PC-3 (cell line): Measurements from ENCODE around the gene ADGRG6. TPM values are rescaled to one million over a fixed set of nuclear protein-coding genes. Genes with fewer than 3 reads are reported as not detected.
A peak's percentile ranks its signal among the peaks of the same experiment; 100 is the strongest.

Source experiments
- ATAC-seq: fragments of 200-7000 bp; cut with Tn5 transposase; 2 replicates; pipeline ENCODE4 v1.9.1; 2020; ENCODE audit warnings: mild to moderate bottlenecking, moderate library complexity
- BruUV-seq: library from RNA; stranded (reverse); fragments of 400-500 nt; replicated peaks from 2 replicates; lab custom pipeline; 2021; lab: Mats Ljungman, UMichigan
- CTCF ChIA-PET: fragments of 300-600 bp; sonication (Branson Sonifier 250); formaldehyde crosslinking; loops from one replicate; lab custom pipeline; 2022; ENCODE audit warnings: antibody characterized with exemption; lab: Charles Lee
- POLR2A ChIA-PET: fragments of 300-600 bp; sonication (Branson Sonifier 250); formaldehyde crosslinking; loops from one replicate; lab custom pipeline; 2022; ENCODE audit warnings: antibody characterized with exemption; ENCODE audit not compliant: unreplicated experiment; lab: Charles Lee
- DNase-seq: peaks from one replicate; pipeline ENCODE4 v3.0.0-alpha.2; 2015
- H2AFZ ChIP-seq: fragments of 300-600 bp; sonication (generic); 2 replicates; pipeline ENCODE4 v1.6.0; 2016; ENCODE audit warnings: antibody characterized with exemption, low read length
- H3F3A ChIP-seq: fragments of 300-600 bp; sonication (generic); one replicate; pipeline ENCODE4 v1.6.0; 2017; ENCODE audit warnings: antibody characterized with exemption, low read length, control low read depth, mild to moderate bottlenecking; ENCODE audit not compliant: unreplicated experiment
- H3K27ac ChIP-seq: fragments of 300-600 bp; sonication (generic); 2 replicates; pipeline ENCODE4 v1.5.1; 2016; ENCODE audit warnings: mild to moderate bottlenecking, low read length
- H3K27me3 ChIP-seq: fragments of 300-600 bp; sonication (generic); 2 replicates; pipeline ENCODE4 v1.6.1; 2016; ENCODE audit warnings: low read length, mixed read lengths
- H3K36me3 ChIP-seq: fragments of 300-600 bp; sonication (generic); 2 replicates; pipeline ENCODE4 v1.6.1; 2016; ENCODE audit warnings: low read depth, mixed run types, low read length, mixed read lengths
- H3K4me1 ChIP-seq: fragments of 300-600 bp; sonication (generic); 2 replicates; pipeline ENCODE4 v1.5.1; 2016; ENCODE audit warnings: low read length; ENCODE audit not compliant: insufficient read depth
- H3K4me2 ChIP-seq: fragments of 300-600 bp; sonication (generic); 2 replicates; pipeline ENCODE4 v1.6.0; 2016; ENCODE audit warnings: low read length
- H3K4me3 ChIP-seq: fragments of 300-600 bp; sonication (generic); 2 replicates; pipeline ENCODE4 v1.5.1; 2016; ENCODE audit warnings: mild to moderate bottlenecking, low read length, mixed read lengths
- H3K79me2 ChIP-seq: fragments of 300-600 bp; sonication (generic); 2 replicates; pipeline ENCODE4 v1.6.1; 2017; ENCODE audit warnings: low read length, mixed read lengths
- H3K9ac ChIP-seq: fragments of 300-600 bp; sonication (generic); 2 replicates; pipeline ENCODE4 v1.6.0; 2016; ENCODE audit warnings: mild to moderate bottlenecking, low read length
- H3K9me2 ChIP-seq: fragments of 300-600 bp; sonication (generic); replicated peaks from 2 replicates; pipeline ENCODE4 v1.6.1; 2016; ENCODE audit warnings: mixed run types, low read length, mixed read lengths
- H3K9me3 ChIP-seq: fragments of 300-600 bp; sonication (generic); 2 replicates; pipeline ENCODE4 v1.6.1; 2016; ENCODE audit warnings: low read length, mixed read lengths
- H4K20me1 ChIP-seq: fragments of 300-600 bp; sonication (generic); 2 replicates; pipeline ENCODE4 v1.6.1; 2016; ENCODE audit warnings: low read length, mixed read lengths
- EZH2 ChIP-seq: fragments of 300-600 bp; sonication (generic); IDR thresholded peaks from one replicate; pipeline ENCODE4 v1.6.1; 2017; ENCODE audit warnings: antibody characterized with exemption, mild to moderate bottlenecking, low read length; ENCODE audit not compliant: unreplicated experiment
- EZH2phosphoT487 ChIP-seq: fragments of 300-600 bp; sonication (generic); IDR thresholded peaks from 2 replicates; pipeline ENCODE4 v1.6.1; 2018; ENCODE audit warnings: mild to moderate bottlenecking, antibody characterized with exemption, low read length, borderline replicate concordance
- intact Hi-C: fragments of 100-400 bp; cut with micrococcal nuclease; formaldehyde crosslinking; loops from 2 replicates; pipeline ENCODE4 v1.9.0; 2023
- total RNA-seq: library from RNA; depleted of rRNA; stranded (reverse); fragments of >200 nt; gene quantifications from 2 replicates; pipeline ENCODE4 v1.2.3, GENCODE V29; 2014
- TF ChIP-seq, protein P1 (sequence below): fragments of 300-600 bp; sonication (generic); conservative IDR thresholded peaks from 2 replicates; pipeline ENCODE4 v1.5.1; 2017; ENCODE audit warnings: antibody characterized with exemption, low read depth, mild to moderate bottlenecking, low read length

Gene ADGRG6
- total RNA-seq, 1 experiment from 2014 or later: 73.2 TPM

DNA sequence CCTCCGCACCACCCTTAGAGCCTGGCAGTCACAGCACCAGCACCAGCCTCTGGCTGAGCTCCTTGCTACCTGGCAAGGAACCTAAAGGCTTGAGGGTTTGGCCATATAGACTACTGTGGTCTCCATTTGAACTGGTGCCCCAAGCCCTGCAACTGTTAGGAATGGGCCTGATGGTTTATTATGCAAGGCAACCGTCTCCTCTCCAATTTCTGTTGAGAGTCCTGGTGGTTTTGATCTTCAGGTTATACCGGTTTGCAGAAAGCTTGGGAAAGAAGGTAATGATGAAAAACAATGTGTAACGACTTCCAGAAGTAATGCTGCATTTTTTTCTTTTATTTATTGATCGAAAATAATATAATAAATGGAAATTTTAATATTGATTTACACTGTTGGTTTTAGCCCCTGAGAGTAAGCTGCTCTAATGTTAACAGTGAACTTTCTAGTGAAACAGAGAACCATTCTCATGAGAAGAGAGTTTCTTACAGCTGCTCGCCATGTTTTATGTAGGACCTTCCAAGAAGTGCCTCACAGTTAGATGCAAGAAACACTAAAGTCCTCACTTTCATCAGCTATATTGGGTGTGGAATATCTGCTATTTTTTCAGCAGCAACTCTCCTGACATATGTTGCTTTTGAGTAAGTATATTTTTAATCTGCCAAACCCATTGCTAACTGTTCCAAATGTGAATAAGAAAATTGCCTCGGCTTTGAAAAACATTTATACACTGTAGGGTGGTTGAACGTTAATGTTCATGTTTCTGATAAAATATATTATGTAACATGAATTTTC, 112.8 kb downstream of the ADGRG6 start:
- Histone ChIP-seq H3K4me1 (peaks cover 34% of the 10 kb centered on the region), H3K36me3 (peaks cover 53% of the 10 kb centered on the region), H3K4me2 (peak overlapping the region; percentile 56; the same call in 1 of the 2 replicates), H3K79me2 (no peaks in the 10 kb centered on the region), H3K27ac (peak overlapping the region; percentile 67), H4K20me1 (no peaks in the 10 kb centered on the region), H3K4me3 (no peak overlapping the region), H3K27me3 (no peaks in the 10 kb centered on the region), H2AFZ (no peak overlapping the region), H3K9me3 (no peaks in the 10 kb centered on the region), H3K9ac (no peak overlapping the region), H3F3A (no peaks in the 10 kb centered on the region), H3K9me2 (no peaks in the 10 kb centered on the region)
- DNase-seq (peak; percentile 32), ATAC-seq (no peak)
- CTCF ChIA-PET: no interaction called here
- BruUV-seq: no TSS peak
- TF ChIP-seq EZH2: no peak
- no peak for TF ChIP-seq EZH2phosphoT487
- TF ChIP-seq, protein P1, sequence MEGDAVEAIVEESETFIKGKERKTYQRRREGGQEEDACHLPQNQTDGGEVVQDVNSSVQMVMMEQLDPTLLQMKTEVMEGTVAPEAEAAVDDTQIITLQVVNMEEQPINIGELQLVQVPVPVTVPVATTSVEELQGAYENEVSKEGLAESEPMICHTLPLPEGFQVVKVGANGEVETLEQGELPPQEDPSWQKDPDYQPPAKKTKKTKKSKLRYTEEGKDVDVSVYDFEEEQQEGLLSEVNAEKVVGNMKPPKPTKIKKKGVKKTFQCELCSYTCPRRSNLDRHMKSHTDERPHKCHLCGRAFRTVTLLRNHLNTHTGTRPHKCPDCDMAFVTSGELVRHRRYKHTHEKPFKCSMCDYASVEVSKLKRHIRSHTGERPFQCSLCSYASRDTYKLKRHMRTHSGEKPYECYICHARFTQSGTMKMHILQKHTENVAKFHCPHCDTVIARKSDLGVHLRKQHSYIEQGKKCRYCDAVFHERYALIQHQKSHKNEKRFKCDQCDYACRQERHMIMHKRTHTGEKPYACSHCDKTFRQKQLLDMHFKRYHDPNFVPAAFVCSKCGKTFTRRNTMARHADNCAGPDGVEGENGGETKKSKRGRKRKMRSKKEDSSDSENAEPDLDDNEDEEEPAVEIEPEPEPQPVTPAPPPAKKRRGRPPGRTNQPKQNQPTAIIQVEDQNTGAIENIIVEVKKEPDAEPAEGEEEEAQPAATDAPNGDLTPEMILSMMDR: no peak
- intact Hi-C loops: no loop called here
- POLR2A ChIA-PET: no interaction called here

GRCh38 chr6:142416179-142416578, 114.4 kb downstream of the ADGRG6 start:
- H3K4me1 ChIP-seq: peaks cover 44% of the 10 kb centered on the region
- no TSS peak for BruUV-seq
- no peak overlapping the region for H3K4me2 ChIP-seq
- no peaks in the 10 kb centered on the region for H3K9me2 ChIP-seq
- peak overlapping the region; percentile 30; the same call in 1 of the 2 replicates for H3K27ac ChIP-seq
- POLR2A ChIA-PET: no interaction called here
- no peaks in the 10 kb centered on the region for H3F3A ChIP-seq
- H2AFZ ChIP-seq: no peak overlapping the region
- no peaks in the 10 kb centered on the region for H4K20me1 ChIP-seq
- TF ChIP-seq, protein P1: no peak
- TF ChIP-seq EZH2phosphoT487 (no peak), EZH2 (no peak)
- intact Hi-C loops: no loop called here
- H3K79me2 ChIP-seq: no peaks in the 10 kb centered on the region
- no peaks in the 10 kb centered on the region for H3K9me3 ChIP-seq
- no peak overlapping the region for H3K9ac ChIP-seq
- H3K4me3 ChIP-seq: no peak overlapping the region
- no peaks in the 10 kb centered on the region for H3K27me3 ChIP-seq
- CTCF ChIA-PET: no interaction called here
- ATAC-seq: peak; percentile 48
- H3K36me3 ChIP-seq: peaks cover 52% of the 10 kb centered on the region
- DNase-seq: peak; percentile 41

DNA sequence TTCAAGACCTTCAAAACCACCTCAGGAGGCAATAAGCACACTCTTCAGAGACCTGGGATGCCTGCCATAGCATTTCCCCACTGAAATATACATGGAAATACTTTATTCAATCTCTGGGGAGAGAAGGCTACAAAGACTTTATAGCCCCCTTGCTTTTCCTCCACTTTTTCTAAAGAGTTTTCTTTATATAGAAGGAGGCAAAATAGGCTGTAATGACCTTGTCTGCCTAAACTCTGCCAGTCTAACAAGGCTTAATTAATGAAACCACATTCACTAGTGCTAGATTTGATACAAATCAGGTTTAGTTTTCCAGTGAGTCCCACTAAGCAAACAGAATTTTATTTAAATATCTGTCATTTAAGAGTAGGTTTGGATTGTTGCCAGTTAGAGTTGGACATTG, 114.9 kb downstream of the ADGRG6 start:
- CTCF ChIA-PET: no interaction called here
- H3K79me2 ChIP-seq: no peaks in the 10 kb centered on the region
- H3F3A ChIP-seq: no peaks in the 10 kb centered on the region
- TF ChIP-seq EZH2 (no peak), EZH2phosphoT487 (no peak)
- TF ChIP-seq, protein P1: no peak
- no peak overlapping the region for H3K9ac ChIP-seq
- POLR2A ChIA-PET: no interaction called here
- H4K20me1 ChIP-seq: no peaks in the 10 kb centered on the region
- H2AFZ ChIP-seq: no peak overlapping the region
- no peak overlapping the region for H3K4me2 ChIP-seq
- DNase-seq: no peak
- H3K27me3 ChIP-seq: no peaks in the 10 kb centered on the region
- no peak for ATAC-seq
- peak overlapping the region; percentile 19; the same call in 1 of the 2 replicates for H3K27ac ChIP-seq
- H3K9me3 ChIP-seq: no peaks in the 10 kb centered on the region
- no TSS peak for BruUV-seq
- intact Hi-C loops: no loop called here
- H3K36me3 ChIP-seq: peaks cover 48% of the 10 kb centered on the region
- peaks cover 47% of the 10 kb centered on the region for H3K4me1 ChIP-seq
- H3K9me2 ChIP-seq: no peaks in the 10 kb centered on the region
- no peak overlapping the region for H3K4me3 ChIP-seq
